ENCODE results near the gene TATDN2.

DNA sequence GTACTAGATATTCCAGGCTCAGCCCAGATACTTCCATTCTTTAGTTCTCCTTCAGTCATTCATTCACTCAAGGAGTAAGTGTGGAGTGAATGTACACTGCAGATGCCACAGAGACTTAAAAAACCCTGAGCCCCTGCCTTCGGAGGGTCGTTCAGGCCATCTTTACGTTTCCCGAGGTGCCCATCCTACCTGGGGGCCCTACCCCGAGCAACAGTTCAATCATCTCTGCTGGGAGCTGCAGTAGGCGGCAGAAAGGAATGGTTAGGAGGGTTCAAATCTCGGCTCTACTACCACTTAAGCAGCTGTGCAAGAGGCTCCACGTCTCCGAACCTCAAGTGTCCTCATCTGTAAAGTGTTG is 72.0 kb downstream of the TATDN2 start:
- no peak for TF ChIP-seq CTCF (conservative IDR thresholded peaks at IDR 0.05; ENCODE audit: low read length)
- no peak for TF ChIP-seq EZH2phosphoT487 (IDR thresholded peaks at IDR 0.05; ENCODE audit: borderline replicate concordance)

Measured in Loucy (cell line).